Lower lobe of right lung (tissue), 2 donors: ENCODE data around the gene SLC1A1. TPM values are rescaled to one million over a fixed set of nuclear protein-coding genes. Genes with fewer than 3 reads are reported as not detected.

Experiments
- ATAC-seq, 2 donors: fragments of 200-7000 bp; cut with Tn5 transposase; one replicate each; pipeline ENCODE4 v1.9.1; 2020 to 2022; ENCODE audit warnings: mild to moderate bottlenecking in 2 of 2, moderate library complexity in 2 of 2
- DNase-seq: peaks from one replicate; pipeline ENCODE4 v3.0.0-alpha.2; 2020
- H3K27ac ChIP-seq: fragments of 200-600 bp; one replicate; pipeline ENCODE4 v1.8.0; 2022
- H3K27me3 ChIP-seq: fragments of 200-600 bp; one replicate; pipeline ENCODE4 v1.8.0; 2022; ENCODE audit warnings: low read depth
- H3K36me3 ChIP-seq: fragments of 200-600 bp; one replicate; pipeline ENCODE4 v1.8.0; 2022; ENCODE audit warnings: mild to moderate bottlenecking
- H3K4me1 ChIP-seq: fragments of 200-600 bp; one replicate; pipeline ENCODE4 v1.8.0; 2022
- H3K4me3 ChIP-seq: fragments of 200-600 bp; one replicate; pipeline ENCODE4 v1.8.0; 2022; ENCODE audit warnings: mild to moderate bottlenecking
- H3K9me3 ChIP-seq: fragments of 200-600 bp; one replicate; pipeline ENCODE4 v1.8.0; 2022
- CTCF ChIP-seq: fragments of 200-600 bp; IDR thresholded peaks from one replicate; pipeline ENCODE4 v1.8.0; 2022; ENCODE audit warnings: antibody characterized with exemption, mild to moderate bottlenecking
- intact Hi-C: fragments of 100-400 bp; cut with DNase I; formaldehyde crosslinking; loops from one replicate; pipeline ENCODE4 v1.11.0; 2022
- total RNA-seq: library from RNA; stranded (reverse); fragmentation: NEBNext Ultra II Directional; extraction: Animal tissue kit (Norgen Biotek cat#: 25700); gene quantifications from one replicate; pipeline ENCODE4 v1.2.1, GENCODE V29; 2021
- donor health status: DM: no; HTN: yes; CAD: no; lungs with severe emphysema.

SLC1A1 gene
- total RNA-seq, 1 donor from 2014 or later, result 31.4 TPM

- Histone ChIP-seq H3K36me3 (no peaks in the 10 kb centered on the region), H3K27me3 (no peaks in the 10 kb centered on the region), H3K4me1 (peaks cover 20% of the 10 kb centered on the region), H3K4me3 (no peak overlapping the region), H3K27ac (no peak overlapping the region), H3K9me3 (no peaks in the 10 kb centered on the region)
- TF ChIP-seq CTCF, result no peak
- ATAC-seq (no peak), DNase-seq (no peak)
- intact Hi-C loops, result no loop called here
Observed at GRCh38 chr9:4547016-4547415, 56.7 kb downstream of the SLC1A1 start.

- DNase-seq (peak; percentile 43), ATAC-seq (peak; percentile 13 to 36)
- Histone ChIP-seq H3K27ac (peak overlapping the region; percentile 41), H3K9me3 (no peaks in the 10 kb centered on the region), H3K36me3 (no peaks in the 10 kb centered on the region), H3K4me3 (no peak overlapping the region), H3K4me1 (peaks cover 20% of the 10 kb centered on the region), H3K27me3 (no peaks in the 10 kb centered on the region)
- peak; percentile 26 for TF ChIP-seq CTCF
- intact Hi-C loops, result no loop called here
Observed at GRCh38 chr9:4548811-4549725, 58.8 kb downstream of the SLC1A1 start.

- ATAC-seq (peak; percentile 9), DNase-seq (no peak)
- no peaks in the 10 kb centered on the region for H3K9me3 ChIP-seq
- intact Hi-C loops, result no loop called here
- H3K27ac ChIP-seq, result peak overlapping the region; percentile 41
- H3K4me1 ChIP-seq, result peaks cover 26% of the 10 kb centered on the region
- no peak for TF ChIP-seq CTCF
- no peaks in the 10 kb centered on the region for H3K27me3 ChIP-seq
- no peaks in the 10 kb centered on the region for H3K36me3 ChIP-seq
- H3K4me3 ChIP-seq, result no peak overlapping the region
Observed at GRCh38 chr9:4549751-4550295, 59.6 kb downstream of the SLC1A1 start.

GRCh38 chr9:4550777-4551484 lies 60.7 kb downstream of the SLC1A1 start:
- Histone ChIP-seq H3K4me3 (no peak overlapping the region), H3K9me3 (no peaks in the 10 kb centered on the region), H3K27me3 (no peaks in the 10 kb centered on the region), H3K4me1 (peaks cover 37% of the 10 kb centered on the region), H3K36me3 (no peaks in the 10 kb centered on the region), H3K27ac (no peak overlapping the region)
- DNase-seq (no peak), ATAC-seq (no peak)
- no peak for TF ChIP-seq CTCF
- intact Hi-C loops, result no loop called here

- intact Hi-C loops, result no loop called here
- Histone ChIP-seq H3K4me3 (no peak overlapping the region), H3K27ac (no peak overlapping the region), H3K36me3 (no peaks in the 10 kb centered on the region), H3K4me1 (peaks cover 25% of the 10 kb centered on the region), H3K9me3 (no peaks in the 10 kb centered on the region), H3K27me3 (no peaks in the 10 kb centered on the region)
- no peak for TF ChIP-seq CTCF
- ATAC-seq (peak in 1 of 2 donors; percentile 49), DNase-seq (no peak)
Observed at GRCh38 chr9:4553951-4554381, 63.7 kb downstream of the SLC1A1 start.
